Left cardiac atrium (tissue), 4 donors: ENCODE data around the gene FAM222A. TPM values are rescaled to one million over a fixed set of nuclear protein-coding genes. Genes with fewer than 3 reads are reported as not detected.
A peak's percentile ranks its signal among the peaks of the same experiment; 100 is the strongest.

Experiments used
- ATAC-seq, 2 donors: fragments of 200-7000 bp; cut with Tn5 transposase; one replicate each; pipeline ENCODE4 v1.9.1; 2020; ENCODE audit warnings: mild to moderate bottlenecking in 2 of 2, moderate library complexity in 2 of 2
- DNase-seq: peaks from one replicate; pipeline ENCODE4 v3.0.0-alpha.2; 2020
- intact Hi-C, 2 donors: fragments of 100-400 bp; cut with DNase I; formaldehyde crosslinking; loops; one replicate each; pipeline versions ENCODE4 v1.14.1 to v1.15.1; 2022 to 2023
- total RNA-seq, 2 donors: library from RNA; stranded (reverse); fragmentation: NEBNext Ultra II Directional; extraction: Animal tissue kit (Norgen Biotek cat#: 25700); gene quantifications; one replicate each; pipeline ENCODE4 v1.2.1, GENCODE V29; 2021
- donor health status: DM: no; HTN: yes; CAD: no.
- donor health status: DM: no; HTN: yes; CAD: no; lungs with severe emphysema.
- donor health status: DM: yes; HTN: yes; CAD: no.
- donor health status: Dilated cardiomyopathy.

FAM222A gene
- total RNA-seq, 2 donors from 2014 or later = 14.5 to 21.8 TPM

DNA sequence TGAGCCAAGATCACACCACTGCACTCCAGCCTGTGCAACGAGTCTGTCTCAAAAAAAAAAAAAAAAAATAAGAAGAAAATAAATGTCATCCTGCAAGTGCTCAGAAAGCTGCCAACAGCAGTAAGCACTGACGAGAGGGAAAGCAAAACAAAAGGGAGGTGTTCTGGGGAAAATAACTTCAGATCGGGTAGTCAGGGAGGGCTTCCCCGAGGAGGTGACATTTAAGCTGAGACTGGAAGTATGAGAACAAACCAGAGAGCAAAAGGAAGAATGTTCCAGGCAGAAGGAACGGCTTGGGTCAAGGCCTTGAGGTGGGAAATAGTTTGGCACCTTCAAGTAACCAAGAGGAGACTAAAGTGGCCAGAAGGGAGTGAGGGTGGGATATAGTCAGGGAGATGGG, 4.7 kb upstream of the FAM222A start:
- intact Hi-C loops = no loop called here
- DNase-seq (no peak), ATAC-seq (no peak)

DNA sequence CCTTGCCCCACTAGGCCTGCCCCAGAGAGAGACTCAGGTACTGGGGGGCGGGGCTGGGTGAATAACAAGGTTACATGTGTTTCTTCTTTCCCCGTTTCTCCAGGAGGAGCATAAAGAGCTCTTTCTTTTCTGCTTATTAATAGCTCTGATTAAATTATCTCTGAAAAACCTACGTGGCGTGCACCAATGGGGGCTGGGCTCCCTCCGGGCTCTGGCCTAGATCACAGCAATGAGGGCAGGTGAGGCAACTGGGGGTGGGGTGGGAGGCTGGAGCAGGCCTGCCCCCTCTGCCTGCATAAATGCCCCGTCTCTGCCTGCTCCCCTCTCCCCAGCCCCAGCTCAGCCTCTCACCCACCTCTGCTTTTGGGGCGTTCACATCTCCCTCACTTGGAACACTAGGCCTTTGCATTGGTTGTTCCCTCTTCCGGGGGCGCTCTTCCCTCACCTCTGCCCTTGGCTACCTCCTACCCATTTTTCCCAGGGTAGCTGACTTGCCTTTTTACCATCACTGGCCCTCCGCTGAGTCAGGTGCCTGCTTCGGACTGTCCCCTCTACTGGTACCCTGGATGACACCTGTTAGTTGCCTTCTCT, 4.1 kb upstream of the FAM222A start:
- DNase-seq = no peak
- no peak for ATAC-seq
- intact Hi-C loops = no loop called here

DNA sequence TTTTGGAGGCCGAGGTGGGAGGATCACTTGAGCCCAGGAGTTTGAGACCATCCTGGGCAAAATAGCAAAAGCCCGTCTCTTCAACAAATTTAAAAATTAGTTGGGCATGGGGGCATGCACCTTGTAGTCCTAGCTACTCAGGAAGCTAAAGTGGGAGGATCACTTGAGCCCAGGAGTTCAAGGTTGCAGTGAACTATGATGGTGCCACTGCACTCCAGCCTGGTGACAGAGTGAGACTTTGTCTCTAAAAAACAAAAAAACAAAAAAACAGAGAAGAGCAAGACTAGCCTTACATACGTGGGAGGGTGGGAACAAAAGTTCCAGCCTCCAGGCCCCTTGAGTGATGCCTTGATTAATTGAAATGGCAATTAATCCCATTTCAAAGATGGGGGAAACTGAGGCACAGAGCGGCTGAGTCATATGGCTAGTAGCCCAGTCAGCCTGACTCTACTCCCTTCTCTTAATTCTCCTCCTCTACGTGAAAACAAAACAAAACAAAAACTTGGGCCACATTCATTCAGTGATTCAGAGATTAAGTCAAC, 3.3 kb upstream of the FAM222A start:
- intact Hi-C loops = loop anchor here (10.0 kb wide), 3 partner anchors 65 to 185 kb away; no protein-coding TSS in a partner anchor
- ATAC-seq = no peak
- no peak for DNase-seq

DNA sequence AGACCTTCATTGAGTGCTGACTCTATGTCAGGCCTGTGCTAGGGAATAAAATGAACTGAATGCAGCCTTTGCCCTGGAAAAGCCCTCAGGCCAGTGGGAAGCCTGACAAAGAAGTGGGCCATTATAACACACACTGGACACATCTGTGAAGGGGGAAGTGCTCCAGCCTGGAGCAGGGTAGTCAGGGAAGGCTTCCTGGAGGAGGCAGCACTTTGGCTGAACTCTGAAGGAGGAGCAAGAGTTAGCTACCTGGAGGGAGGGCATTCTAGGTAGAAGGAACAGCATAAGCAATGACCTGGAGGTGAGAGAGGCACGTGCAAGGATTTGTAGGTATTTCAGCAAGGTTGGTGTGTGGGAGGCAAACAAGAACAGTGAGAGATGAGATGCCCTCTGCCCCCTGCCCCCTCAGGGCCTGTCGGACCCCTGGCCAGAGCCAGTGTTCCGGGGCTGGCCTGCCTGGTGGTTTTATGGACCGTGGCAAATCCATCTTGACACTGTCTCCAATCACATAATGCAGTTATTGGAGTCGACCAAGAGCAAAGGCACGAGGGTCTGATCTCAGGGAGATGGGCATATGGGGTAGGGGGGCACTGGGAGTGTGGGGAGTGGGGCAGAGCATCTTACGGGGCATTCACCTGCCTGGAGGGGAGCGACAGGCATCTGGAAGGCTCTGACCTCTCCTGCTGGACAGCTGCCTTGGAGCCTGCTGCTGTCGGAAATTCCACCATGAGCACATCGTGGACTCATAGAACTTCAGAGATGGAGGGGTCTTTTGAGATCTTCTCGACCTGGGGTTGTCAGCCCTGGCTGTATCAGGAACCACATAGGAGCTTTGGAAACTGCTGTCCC, 2.7 kb upstream of the FAM222A start:
- DNase-seq = no peak
- intact Hi-C loops = loop anchor here (10.0 kb wide), 3 partner anchors 64 to 186 kb away; no protein-coding TSS in a partner anchor

DNA sequence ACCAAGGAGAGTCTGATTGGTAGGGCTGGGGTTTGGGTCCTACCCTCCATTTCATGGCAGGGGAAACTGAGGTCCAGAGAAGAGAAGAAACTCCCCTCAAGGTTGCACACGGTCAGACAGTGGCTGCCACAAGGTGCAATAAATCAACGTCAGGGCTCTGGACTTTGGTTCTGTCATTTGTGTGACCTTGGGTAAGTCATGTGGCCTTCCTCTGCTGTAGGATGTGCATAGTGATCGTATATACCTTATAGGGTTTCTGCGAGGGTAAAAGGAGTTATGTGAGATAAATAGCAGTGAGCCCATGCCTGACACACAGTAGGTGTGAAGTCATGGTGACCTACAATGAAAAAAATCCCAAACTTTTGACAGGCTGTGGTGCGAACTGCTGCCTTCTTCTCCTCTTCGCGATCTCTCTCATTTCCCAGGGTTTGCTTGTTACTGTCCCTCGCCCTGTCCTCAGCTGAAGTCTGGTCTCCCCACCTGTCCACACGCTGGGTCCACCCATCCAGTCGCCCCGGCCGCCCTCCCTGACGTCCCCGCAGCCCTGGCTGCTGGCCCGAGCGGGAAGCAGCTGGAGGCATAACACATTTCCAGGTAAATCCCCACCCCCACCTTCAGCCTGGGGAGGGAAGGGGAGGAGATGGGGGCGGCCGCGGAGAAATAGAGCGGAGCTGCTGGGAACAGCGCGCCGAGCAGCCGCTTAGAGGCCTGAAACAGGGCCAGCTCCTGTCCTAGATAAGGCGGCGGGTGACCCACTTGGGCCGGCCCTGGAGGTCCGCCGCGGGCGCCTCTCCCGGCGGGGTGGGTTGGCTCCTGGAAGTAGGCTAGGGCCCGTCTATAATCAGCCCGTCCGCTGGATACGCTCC, 1.8 kb upstream of the FAM222A start:
- intact Hi-C loops = loop anchor here (10.0 kb wide), 3 partner anchors 63 to 187 kb away; no protein-coding TSS in a partner anchor
- DNase-seq (peak; percentile 51), ATAC-seq (no peak)

More for the DNA sequence above, 2.7 kb upstream of the FAM222A start:
- no peak for ATAC-seq

DNA sequence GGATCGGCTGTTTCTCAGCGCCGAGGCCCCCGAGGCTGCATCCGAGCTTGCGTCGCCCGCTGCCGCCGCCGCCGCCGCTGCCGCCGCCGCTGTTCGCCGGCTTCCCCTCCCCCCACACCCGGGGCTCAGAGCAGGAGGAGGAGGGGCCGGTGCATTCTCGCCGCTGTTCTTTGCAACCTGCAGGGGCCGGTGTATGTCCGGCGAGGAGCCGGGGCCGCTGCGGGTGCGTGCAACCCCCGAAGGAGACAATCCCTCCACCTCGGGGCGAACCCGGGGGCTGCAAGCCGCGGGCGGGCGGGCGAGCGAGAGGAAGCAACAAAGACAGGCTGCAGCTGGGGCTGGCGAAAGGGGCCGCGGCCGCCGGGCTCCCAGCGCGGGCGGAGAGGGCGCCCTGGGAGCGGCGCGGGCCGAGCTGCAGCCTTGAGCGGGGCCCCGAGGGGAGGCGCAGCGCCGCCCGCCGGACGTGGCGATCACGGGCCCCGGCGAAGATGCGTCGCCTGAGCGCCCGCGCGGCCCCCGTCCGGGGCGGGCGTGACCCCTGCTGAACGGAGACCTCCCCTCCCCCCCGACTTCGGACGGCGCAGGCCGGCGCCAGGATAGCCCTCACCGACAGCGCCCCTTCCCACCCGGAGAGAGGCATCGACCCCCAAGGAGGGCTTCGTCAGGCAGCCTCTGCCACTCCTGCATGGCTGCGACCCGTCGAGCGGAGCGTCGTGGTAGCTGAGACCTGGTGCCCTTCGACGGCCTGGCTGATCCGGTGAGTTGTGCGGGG, 702 bp downstream of the FAM222A start:
- intact Hi-C loops = loop anchor here (2.0 to 10.0 kb wide), 4 partner anchors 60 to 190 kb away; no protein-coding TSS in a partner anchor
- peak; percentile 62 for DNase-seq
- peak; percentile 6 for ATAC-seq

DNA sequence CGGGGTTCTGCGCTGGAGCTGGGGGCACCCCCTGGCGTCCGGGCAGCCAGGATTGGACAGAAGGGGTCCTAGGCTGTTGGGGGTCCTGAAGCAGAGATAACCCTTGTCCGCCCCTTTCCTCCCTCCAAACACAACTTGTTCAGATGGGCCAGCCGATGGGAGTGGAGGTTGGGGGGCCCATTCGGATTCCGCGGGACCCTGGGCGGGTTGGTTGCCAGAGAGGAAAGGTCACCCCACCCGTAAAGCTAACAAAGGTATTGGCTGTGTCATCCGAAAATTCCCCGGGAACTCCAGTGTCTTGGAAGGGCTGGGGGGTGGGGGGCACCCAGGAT, 1.3 kb downstream of the FAM222A start:
- intact Hi-C loops = loop anchor here (2.0 to 10.0 kb wide), 4 partner anchors 60 to 190 kb away; no protein-coding TSS in a partner anchor
- DNase-seq = no peak
- ATAC-seq = no peak

DNA sequence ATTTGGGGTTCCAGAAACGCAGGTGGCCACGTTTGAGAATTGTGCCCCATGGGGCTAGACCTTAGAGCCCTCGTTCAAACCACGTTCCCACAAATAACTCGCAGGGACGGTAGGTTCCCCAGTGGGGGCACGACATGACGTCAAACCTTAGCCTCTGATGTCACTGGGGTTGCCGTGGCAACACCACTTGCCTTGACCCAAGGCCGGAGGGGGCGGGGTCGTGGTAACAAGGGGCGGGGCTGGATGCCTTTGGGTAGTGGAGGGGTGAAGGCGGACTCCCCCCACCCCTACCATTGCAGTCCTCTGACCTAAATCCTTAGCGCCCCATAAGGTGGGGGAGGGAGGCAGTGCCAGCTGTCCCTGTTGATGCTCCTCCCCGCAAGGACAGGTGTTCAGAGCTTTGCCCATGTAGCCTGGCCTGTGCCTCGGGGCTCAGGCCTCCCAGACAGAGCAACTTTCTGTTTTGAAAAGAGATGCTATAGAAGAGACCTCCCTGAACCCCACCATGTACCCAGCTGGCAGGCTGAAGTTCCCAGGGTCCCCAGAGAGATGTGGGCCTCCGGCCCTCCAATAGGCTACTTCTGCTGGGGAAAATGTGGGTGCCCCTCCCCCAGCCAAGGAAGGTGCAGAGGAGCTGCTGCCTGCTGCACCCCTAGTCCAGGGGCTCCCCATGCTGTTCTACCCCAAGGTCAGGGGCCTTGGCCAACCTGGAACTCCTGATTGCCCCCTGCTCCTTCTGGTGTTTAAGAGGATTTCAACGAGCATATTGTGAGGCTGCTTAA, 1.9 kb downstream of the FAM222A start:
- intact Hi-C loops = loop anchor here (2.0 to 10.0 kb wide), 4 partner anchors 59 to 191 kb away; no protein-coding TSS in a partner anchor
- ATAC-seq = no peak
- DNase-seq = peak; percentile 53

DNA sequence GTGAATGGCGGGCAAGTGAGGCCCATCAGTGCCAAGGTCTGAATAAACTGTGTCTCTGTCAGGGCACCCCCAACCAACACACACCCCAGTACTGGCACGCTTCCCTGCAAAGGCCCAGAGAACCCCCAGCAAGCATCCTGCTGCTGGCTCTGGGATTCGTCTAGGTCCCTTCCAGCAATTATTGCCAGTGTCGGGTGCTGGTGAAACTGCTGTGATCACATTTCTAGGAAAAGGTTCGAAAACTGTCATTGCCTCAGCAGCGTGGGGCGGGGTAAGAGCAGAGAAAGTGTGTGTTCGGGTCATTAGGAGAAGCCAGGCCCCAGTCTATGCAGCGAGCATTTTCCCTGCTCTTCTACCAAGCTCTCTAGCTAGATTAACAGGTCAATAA, 2.5 kb downstream of the FAM222A start:
- no peak for DNase-seq
- ATAC-seq = no peak
- intact Hi-C loops = loop anchor here (10.0 kb wide), 3 partner anchors 59 to 191 kb away; no protein-coding TSS in a partner anchor

DNA sequence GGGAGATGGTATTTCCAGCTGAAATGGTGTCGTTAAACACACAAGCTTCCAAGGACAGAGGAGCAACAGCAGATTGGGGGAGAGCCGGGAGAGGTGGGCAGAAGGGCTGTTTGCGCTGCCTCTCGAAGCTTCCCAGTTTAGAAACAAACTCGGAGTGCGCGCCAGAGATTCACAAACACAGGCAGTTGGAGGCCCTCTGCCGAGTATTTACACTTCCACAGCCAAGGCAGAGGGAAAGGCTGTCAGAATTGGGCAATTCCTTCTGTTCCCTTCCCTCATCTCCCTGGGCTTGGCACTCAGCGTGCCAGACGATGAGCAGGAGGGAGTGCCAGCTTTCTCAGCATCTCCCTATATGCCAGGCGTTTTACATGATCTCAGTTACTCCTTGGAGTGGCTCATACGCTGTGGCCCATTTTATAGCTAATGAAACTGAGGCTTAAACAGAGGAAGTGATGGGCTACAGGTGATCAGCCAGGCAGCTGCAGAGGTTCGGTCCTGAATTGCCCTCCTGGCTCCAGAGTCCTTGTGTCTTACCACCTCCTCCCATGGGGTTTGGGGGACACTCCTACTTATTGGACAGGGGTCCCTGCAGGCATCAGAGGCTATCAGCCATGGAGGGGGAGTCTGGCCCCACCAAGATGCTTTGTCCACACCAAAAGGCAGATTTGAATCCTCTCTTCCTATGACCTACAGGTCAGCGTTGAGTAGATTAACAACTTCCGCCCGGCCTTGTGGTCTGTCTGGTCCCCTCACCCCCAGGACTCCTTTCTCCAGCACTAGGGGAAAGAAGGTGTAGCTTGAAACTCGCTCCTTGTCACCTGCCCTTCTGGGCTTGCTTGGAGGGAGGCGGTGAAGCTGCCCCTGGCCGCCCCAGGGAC, 3.1 kb downstream of the FAM222A start:
- ATAC-seq (peak in 1 of 2 donors; percentile 6), DNase-seq (peak; percentile 50)
- intact Hi-C loops = loop anchor here (10.0 kb wide), 3 partner anchors 58 to 192 kb away; no protein-coding TSS in a partner anchor

DNA sequence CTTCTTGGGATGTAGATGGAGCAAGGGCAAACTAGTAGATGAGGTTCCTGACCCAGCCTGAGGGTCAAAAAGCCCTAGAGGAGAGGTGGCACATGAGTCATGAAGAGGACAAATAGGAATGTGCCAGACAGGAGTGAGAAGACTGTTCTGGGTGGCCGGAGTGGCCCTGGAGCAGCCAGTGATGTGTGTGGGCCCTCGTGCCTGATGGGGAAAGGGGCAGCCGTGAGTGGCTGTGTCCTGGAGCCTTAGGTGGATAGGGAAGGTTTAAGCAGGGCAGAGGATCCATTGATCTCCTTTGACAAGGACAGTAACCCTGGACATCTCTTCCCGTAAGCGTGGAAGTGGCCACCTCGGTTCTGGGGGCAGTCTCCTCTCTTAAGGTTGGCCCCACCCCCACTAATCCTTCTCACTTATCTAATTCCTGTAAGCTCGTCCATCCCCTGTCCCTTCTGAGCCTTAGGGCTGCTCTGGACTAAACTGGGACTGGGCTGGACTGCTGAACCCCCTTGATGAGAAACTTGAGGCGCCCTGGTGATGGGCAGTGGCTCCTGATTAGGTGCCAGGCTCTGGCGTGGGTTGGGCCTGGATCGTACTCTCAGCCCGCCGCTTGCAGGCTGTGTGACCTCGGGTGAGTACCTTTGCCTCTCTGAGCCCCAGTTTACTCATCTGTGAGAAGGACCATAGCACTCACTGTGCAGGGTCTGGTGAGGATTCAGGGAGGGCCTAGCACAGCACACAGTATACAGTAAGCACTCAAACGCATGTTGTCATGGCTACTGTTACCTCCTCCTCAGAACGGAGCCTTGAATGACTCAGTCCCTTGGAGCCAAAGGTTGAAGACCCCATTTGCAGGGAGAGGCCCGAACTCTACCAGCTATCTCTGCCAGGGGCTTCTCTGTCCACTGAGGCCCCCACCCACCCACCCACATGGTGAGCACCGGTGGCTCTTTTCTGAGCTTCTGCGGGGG, 4.0 kb downstream of the FAM222A start:
- intact Hi-C loops = loop anchor here (10.0 kb wide), 3 partner anchors 57 to 193 kb away; no protein-coding TSS in a partner anchor
- no peak for DNase-seq
- no peak for ATAC-seq

DNA sequence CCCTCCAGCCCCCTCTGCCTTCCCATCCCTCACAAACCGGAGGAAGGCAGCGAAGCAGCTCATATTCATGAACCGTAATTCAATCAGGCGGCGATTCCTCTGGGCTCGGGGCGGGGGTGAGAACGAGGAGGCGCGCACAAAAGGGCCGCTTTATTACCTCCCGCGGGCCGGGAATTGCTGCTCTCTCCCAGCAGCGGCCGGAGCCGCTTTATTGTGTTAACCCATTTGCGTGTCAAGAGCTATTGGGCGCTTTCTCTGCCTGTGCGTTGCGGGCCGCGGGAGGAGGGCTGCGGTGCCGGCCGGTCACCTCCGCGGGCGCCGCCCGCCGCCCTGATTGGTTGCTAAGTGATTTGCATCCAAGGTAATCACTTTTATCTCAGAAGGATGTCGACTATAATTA, 4.8 kb downstream of the FAM222A start:
- intact Hi-C loops = loop anchor here (10.0 kb wide), 3 partner anchors 56 to 194 kb away; no protein-coding TSS in a partner anchor
- ATAC-seq = no peak
- no peak for DNase-seq

DNA sequence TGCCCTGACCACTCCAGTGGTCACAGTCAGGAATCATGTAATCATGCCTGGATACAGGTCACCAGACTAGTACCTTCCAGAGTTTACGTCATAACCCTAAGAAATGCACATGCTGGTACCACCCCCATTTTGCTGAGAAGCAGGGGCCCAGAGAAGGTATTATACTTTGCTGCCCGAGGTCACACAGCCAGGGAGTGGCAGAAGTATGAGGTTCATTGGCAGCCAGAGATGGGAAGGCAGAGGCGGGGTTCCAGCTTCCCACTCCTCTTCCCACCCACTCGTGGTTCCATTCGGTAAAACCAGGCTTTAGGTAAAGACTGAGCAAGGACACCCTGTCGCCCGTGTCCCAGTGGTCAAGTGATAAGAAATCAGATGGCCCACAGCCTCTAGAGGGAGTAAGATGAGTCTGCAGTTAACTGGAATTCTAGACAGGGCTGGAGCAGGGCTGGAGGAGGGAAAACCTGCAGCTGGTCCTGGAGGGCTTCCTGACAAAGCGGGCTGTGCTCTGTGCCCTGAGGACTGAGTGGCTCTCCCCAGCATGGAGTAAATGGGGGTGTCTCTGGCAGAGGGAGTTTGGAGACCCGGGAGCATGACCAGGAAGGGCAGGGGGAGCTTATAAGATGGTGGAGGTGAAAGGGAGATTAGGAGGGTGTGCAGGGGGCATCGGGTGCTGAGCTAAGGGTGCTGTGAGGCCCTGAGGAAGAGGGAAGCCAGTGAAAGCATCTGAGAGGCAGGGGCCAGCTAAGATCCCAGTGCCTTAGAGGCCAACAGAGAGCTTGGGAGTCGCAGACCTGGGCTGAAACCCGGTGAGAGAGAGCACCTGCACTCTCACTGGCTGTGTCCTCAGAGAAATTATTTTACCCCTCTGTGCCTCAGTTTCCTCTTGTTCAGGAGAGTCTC, 5.7 kb downstream of the FAM222A start:
- intact Hi-C loops = loop anchor here (2.0 to 10.0 kb wide), 4 partner anchors 55 to 195 kb away; no protein-coding TSS in a partner anchor
- no peak for DNase-seq
- no peak for ATAC-seq
